Measurements from ENCODE around the gene ZEB1.

GRCh38 chr10:31477584-31477983 is 158.6 kb downstream of the ZEB1 start:
- TF ChIP-seq CTCF (IDR thresholded peaks at IDR 0.05) (no peak), POLR2AphosphoS5 (IDR thresholded peaks at IDR 0.05) (no peak)

Measured in breast epithelium (tissue), 3 donors.